Measurements from ENCODE around the gene ATG4C. TPM values are rescaled to one million over a fixed set of nuclear protein-coding genes. Genes with fewer than 3 reads are reported as not detected.
"Not testable (repeated sequence)": the region's sequence is repeated elsewhere in the genome, so short reads cannot be mapped to it uniquely, and the experiment has no call there.

Gene ATG4C, protein sequence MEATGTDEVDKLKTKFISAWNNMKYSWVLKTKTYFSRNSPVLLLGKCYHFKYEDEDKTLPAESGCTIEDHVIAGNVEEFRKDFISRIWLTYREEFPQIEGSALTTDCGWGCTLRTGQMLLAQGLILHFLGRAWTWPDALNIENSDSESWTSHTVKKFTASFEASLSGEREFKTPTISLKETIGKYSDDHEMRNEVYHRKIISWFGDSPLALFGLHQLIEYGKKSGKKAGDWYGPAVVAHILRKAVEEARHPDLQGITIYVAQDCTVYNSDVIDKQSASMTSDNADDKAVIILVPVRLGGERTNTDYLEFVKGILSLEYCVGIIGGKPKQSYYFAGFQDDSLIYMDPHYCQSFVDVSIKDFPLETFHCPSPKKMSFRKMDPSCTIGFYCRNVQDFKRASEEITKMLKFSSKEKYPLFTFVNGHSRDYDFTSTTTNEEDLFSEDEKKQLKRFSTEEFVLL
- total RNA-seq = 1 to 10 TPM; 4.8 to 9.7 (median 6.3) TPM
- total RNA-seq (2013) = 15.4 TPM

DNA sequence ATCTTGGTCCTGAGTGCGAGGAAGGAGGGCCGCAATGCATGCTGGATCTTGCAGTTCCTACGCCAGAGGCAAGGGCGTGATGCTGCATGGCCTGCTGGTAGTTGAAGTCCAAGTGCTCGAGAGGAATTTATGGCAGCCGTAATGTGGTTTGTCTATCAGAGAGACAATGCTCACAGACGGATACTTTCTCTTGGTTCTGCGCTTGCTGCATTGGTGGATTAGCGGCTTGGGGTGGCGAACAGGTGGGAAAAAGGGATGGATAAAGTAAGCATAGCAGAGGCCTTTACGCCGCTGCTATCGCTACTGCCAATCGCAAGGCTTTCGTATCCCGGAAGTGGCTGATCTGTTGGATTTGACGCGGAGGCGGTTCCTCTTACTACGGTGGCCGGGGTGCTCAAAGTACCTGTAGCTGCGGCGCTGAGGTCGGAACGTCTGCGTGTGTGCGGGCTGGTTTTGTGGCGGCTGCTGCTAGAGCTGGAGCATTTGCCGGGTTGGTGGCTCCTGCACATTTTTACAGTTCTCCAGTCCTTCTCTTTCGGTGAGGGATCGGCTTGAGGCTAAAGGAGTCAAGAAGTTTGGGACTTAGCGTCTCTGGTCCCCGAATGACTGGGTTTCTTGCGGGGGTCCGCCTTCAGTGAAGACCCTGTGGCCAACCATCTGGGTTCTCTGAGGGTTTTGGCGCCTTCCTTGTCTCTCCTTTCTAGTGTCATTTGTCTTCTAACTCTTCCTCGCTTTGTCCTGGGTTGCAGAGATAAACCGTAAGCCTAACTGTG lies at the start of gene ATG4C:
Gene ATG4C (plus strand): TSS at position 397 of the 773 bp plus-strand sequence. CDS start 19,655 bp downstream, outside the sequence.
- Mint-ChIP-seq H3K27me3 (ENCODE audit: low read depth in 2 of 2) (peaks cover 9 to 11% of the 10 kb centered on the region in 2 donors), H3K9me3 (no peaks in the 10 kb centered on the region), H3K4me1 (peaks cover 4 to 14% of the 10 kb centered on the region in 2 donors), H3K36me3 (no peaks in the 10 kb centered on the region), H3K4me3 (no peak within 1 kb of the TSS), H3K27ac (no peak within 1 kb of the TSS)
- peak; percentile 87 to 96 for DNase-seq
- intact Hi-C loops (cut with micrococcal nuclease) = loop anchor here (1.0 to 10.0 kb wide), 2 partner anchors 99 to 348 kb away; partner anchors contain the start of gene DOCK7
- ATAC-seq = peak; percentile 97 to 98 (median 97)
- no peaks in the 10 kb centered on the region for H3K27me3 ChIP-seq (ENCODE audit: control insufficient read depth, insufficient read depth, low read length)
- H3K27ac ChIP-seq (ENCODE audit: low read length) = peak within 1 kb of the TSS; percentile 75
- H3K4me3 ChIP-seq (ENCODE audit: low read length) = peak within 1 kb of the TSS; percentile 63
- H3K4me1 ChIP-seq (ENCODE audit: control insufficient read depth, insufficient read depth, low read length) = peaks cover 10% of the 10 kb centered on the region
- under 1% methylated on average over 38 of the region's 38 CpGs for WGBS (ENCODE audit: insufficient coverage)
- no peaks in the 10 kb centered on the region for H3K36me3 ChIP-seq (ENCODE audit: control insufficient read depth, insufficient read depth, low read length)
- no peaks in the 10 kb centered on the region for H3K9me3 ChIP-seq (ENCODE audit: control insufficient read depth, insufficient read depth, low read length)
- no peak for TF ChIP-seq CTCF (IDR thresholded peaks at IDR 0.05)

GRCh38 chr1:62735491-62736171 lies 48.3 kb upstream of the ATG4C start:
- intact Hi-C loops (cut with micrococcal nuclease) = no loop called here
- ATAC-seq (no peak), DNase-seq (no peak)
- no peaks in the 10 kb centered on the region for H3K36me3 ChIP-seq (ENCODE audit: control insufficient read depth, insufficient read depth, low read length)
- Mint-ChIP-seq H3K4me3 (no peak overlapping the region), H3K4me1 (no peaks in the 10 kb centered on the region), H3K27me3 (ENCODE audit: low read depth in 2 of 2) (peaks cover 5 to 6% of the 10 kb centered on the region in 2 donors), H3K36me3 (no peaks in the 10 kb centered on the region), H3K27ac (no peak overlapping the region), H3K9me3 (no peaks in the 10 kb centered on the region)
- WGBS (ENCODE audit: insufficient coverage) = 100% methylated on average over 1 of the region's 3 CpGs
- H3K4me1 ChIP-seq (ENCODE audit: control insufficient read depth, insufficient read depth, low read length) = no peaks in the 10 kb centered on the region
- H3K9me3 ChIP-seq (ENCODE audit: control insufficient read depth, insufficient read depth, low read length) = no peaks in the 10 kb centered on the region
- H3K27ac ChIP-seq (ENCODE audit: low read length) = no peak overlapping the region
- H3K4me3 ChIP-seq (ENCODE audit: low read length) = no peak overlapping the region
- no peak for TF ChIP-seq CTCF (IDR thresholded peaks at IDR 0.05)
- no peaks in the 10 kb centered on the region for H3K27me3 ChIP-seq (ENCODE audit: control insufficient read depth, insufficient read depth, low read length)

DNA sequence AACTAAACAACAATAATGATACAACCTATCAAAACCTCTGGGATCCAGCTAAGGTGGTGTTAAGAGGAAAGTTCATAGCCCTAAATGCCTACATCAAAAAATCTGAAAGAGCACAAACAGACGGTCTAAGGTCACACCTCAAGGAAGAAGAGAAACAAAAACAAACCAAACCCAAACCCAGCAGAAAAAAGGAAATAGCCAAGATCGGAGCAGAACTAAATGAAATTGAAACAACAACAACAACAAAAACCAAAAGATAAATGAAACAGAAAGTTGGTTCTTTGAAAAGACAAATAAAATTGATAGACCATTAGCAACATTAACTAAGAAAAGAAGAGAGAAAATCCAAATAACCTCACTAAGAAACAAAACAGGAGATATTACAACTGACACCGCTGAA lies 43.2 kb upstream of the ATG4C start:
- H3K4me3 Mint-ChIP-seq; H3K27ac ChIP-seq (ENCODE audit: low read length); ATAC-seq; H3K27ac Mint-ChIP-seq; H3K36me3 ChIP-seq (ENCODE audit: control insufficient read depth, insufficient read depth, low read length); H3K9me3 ChIP-seq (ENCODE audit: control insufficient read depth, insufficient read depth, low read length); H3K36me3 Mint-ChIP-seq; H3K4me1 Mint-ChIP-seq; H3K4me1 ChIP-seq (ENCODE audit: control insufficient read depth, insufficient read depth, low read length); DNase-seq; H3K27me3 ChIP-seq (ENCODE audit: control insufficient read depth, insufficient read depth, low read length); H3K4me3 ChIP-seq (ENCODE audit: low read length); intact Hi-C loops (cut with micrococcal nuclease); H3K9me3 Mint-ChIP-seq: not testable (repeated sequence)
- H3K27me3 Mint-ChIP-seq (ENCODE audit: low read depth in 2 of 2) = peaks cover 9 to 24% of the 10 kb centered on the region in 2 donors
- 60% methylated on average over 1 of the region's 3 CpGs for WGBS (ENCODE audit: insufficient coverage)
